A549 treated with RU486 at 1 μM for 4 hours (cell line): ENCODE results near the gene PGA3. TPM values are rescaled to one million over a fixed set of nuclear protein-coding genes. Genes with fewer than 3 reads are reported as not detected.

Experiments used
- total RNA-seq: library from RNA; stranded (reverse); fragments of 200-300 nt; extraction: Qiagen RNA extraction; gene quantifications from 5 replicates; pipeline ENCODE4 v1.2.3, GENCODE V29; 2022; ENCODE audit warnings: low read depth

Gene PGA3
- not detected in 5 replicates for total RNA-seq

DNA sequence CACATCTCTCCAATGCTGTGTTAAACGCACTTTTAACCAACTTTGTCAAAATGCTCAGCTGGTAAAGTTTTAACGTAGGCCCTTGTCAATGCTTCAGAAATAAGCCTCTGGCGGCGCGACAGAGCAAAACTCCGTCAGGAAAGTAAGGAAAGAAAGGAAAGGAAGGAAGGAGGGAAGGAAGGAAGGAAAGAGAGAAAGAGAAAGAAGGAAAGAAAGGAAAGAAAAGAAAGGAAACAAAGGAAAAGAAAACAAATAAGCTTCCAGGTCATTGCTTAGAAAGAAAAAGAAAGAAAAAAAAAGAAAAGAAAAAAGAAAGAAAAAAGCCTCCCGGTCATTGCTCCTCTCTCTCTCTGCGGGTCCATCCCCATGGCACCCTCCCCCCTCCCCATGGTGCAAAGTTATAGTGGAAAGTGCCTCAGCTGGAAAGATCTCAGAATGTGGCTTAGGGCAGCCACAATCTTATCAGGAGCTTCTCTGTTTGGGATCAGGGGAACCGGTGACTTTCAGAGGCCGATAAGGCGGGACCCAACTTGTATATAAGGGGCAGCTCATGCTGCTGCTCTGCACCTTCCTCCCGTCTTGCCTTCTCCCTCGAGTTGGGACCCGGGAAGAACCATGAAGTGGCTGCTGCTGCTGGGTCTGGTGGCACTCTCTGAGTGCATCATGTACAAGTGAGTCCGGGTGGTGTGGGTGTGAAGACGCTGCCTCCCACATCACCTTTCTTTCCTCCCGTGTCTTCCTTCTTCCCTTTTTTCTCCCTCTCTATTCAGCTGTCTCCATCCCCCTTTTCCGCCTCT is at the start of gene PGA3:
Gene PGA3 (plus strand): TSS at position 566 of the 797 bp plus-strand sequence. CDS start 50 bp downstream, at position 616.

DNA sequence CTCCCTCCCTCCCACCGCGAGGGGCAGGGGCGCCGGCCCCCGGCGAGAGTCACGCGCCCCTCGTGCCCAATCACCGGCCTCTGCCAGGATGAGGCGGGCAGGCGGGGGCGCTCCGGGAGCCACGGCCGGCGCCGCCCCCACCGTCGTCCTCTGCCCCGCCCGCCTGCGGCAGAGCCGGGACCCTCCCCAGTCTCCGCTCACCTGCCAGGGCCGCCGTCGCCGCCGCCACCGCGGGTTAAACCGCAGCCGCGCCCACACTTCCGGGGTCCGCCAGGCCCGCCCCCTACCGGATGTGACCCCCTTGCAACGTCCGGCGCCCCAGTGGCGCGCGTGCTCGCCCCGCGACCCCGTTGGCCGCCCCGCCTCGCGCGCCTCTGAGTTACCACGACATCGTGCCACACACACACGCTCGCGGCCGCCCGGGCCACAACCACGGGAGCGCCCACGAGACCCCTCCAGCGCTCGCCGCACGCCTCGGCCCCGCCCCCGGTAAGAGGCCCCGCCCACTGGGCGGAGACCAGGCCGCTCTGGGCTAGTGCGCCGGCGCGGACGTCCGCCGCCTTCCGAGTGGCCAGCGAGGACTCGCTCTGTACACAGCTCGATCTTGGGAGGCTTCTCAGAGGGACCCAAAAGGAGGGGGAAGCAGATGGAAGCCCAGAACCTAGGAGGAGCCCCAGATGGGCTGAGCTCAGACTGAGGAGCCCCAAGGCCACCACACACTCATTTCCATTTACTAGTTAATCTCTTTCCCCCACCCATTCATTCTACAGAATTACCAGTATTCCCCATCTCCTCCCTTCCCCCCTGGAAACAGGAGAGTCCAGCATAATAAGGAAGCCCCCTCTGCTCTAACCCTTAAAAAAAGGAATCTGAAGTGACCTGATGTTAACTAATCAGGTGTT is 41.9 kb upstream of the PGA3 start, which contains the start of gene VPS37C:
Gene VPS37C (minus strand): TSS at position 237 of the 902 bp plus-strand sequence. CDS start 22,597 bp downstream, outside the sequence.

DNA sequence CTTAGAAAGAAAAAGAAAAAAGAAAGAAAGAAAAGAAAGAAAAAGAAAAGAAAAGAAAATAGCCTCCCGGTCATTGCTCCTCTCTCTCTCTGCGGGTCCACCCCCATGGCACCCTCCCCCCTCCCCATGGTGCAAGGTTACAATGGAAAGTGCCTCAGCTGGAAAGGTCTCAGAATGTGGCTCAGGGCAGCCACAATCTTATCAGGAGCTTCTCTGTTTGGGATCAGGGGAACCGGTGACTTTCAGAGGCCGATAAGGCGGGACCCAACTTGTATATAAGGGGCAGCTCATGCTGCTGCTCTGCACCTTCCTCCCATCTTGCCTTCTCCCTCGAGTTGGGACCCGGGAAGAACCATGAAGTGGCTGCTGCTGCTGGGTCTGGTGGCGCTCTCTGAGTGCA is 18.7 kb downstream of the PGA3 start, which contains the start of gene PGA4:
Gene PGA4 (plus strand): TSS at position 301 of the 400 bp plus-strand sequence. CDS start 54 bp downstream, at position 355.

DNA sequence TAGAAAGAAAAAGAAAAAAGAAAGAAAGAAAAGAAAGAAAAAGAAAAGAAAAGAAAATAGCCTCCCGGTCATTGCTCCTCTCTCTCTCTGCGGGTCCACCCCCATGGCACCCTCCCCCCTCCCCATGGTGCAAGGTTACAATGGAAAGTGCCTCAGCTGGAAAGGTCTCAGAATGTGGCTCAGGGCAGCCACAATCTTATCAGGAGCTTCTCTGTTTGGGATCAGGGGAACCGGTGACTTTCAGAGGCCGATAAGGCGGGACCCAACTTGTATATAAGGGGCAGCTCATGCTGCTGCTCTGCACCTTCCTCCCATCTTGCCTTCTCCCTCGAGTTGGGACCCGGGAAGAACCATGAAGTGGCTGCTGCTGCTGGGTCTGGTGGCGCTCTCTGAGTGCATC is 37.6 kb downstream of the PGA3 start, which contains the start of gene PGA5:
Gene PGA5 (plus strand): TSS at position 301 of the 400 bp plus-strand sequence. CDS start 52 bp downstream, at position 353.

Other genes with a start within 250 kb of the PGA3 start
- gene CD6, start 231.8 kb upstream of the PGA3 start, total RNA-seq, result 0.08 to 0.18 TPM (median 0.13 TPM) in 3 of 5 replicates, not detected in the others
- 0.02 TPM in 1 of 5 replicates, not detected in the others for gene CD5, start 101.0 kb upstream of the PGA3 start, total RNA-seq
- gene VPS37C, start 42.1 kb upstream of the PGA3 start, total RNA-seq, result 16.1 to 20.5 TPM (median 18.6 TPM) in 5 replicates
- gene PGA4, start 18.8 kb downstream of the PGA3 start, total RNA-seq, result not detected in 5 replicates
- not detected in 5 replicates for gene PGA5, start 37.7 kb downstream of the PGA3 start, total RNA-seq
- 0.50 to 0.81 TPM (median 0.74 TPM) in 5 replicates for gene VWCE, start 91.8 kb downstream of the PGA3 start, total RNA-seq
- 161 to 177 TPM (median 173 TPM) in 5 replicates for gene DDB1, start 129.6 kb downstream of the PGA3 start, total RNA-seq
- gene TKFC, start 129.7 kb downstream of the PGA3 start, total RNA-seq, result 45.2 to 73.8 TPM (median 68.8 TPM) in 5 replicates
- gene CYB561A3, start 158.4 kb downstream of the PGA3 start, total RNA-seq, result 32.7 to 50.3 TPM (median 44.9 TPM) in 5 replicates
- 84.6 to 121 TPM (median 112 TPM) in 5 replicates for gene TMEM138, start 158.9 kb downstream of the PGA3 start, total RNA-seq
- 16.5 to 20.1 TPM (median 16.7 TPM) in 5 replicates for gene TMEM216, start 189.1 kb downstream of the PGA3 start, total RNA-seq
- 66.7 to 74.7 TPM (median 71.1 TPM) in 5 replicates for gene CPSF7, start 226.5 kb downstream of the PGA3 start, total RNA-seq
- gene SDHAF2, start 226.6 kb downstream of the PGA3 start, total RNA-seq, result 35.7 to 55.4 TPM (median 41.9 TPM) in 5 replicates